Tibial nerve (tissue), 4 donors: ENCODE results near the gene HPSE2.

Source experiments
- EP300 ChIP-seq, 2 donors: sonication (generic); formaldehyde crosslinking; IDR thresholded peaks; one replicate each; pipeline ENCODE4 v1.6.1; 2017; ENCODE audit warnings: antibody characterized with exemption in 2 of 2, mild to moderate bottlenecking in 1 of 2
- POLR2A ChIP-seq, 2 donors: fragments of 450-650 bp; IDR thresholded peaks; one replicate each; pipeline ENCODE4 v1.6.1; 2017; ENCODE audit warnings: antibody characterized with exemption in 2 of 2, mild to moderate bottlenecking in 2 of 2, moderate library complexity in 2 of 2
- TF ChIP-seq, protein P1 (sequence below), 5 experiments: fragments of 200-600 bp in 3 of 5; fragments of 450-650 bp in 2 of 5; sonication (generic) in 3 of 5; IDR thresholded peaks; one replicate each; pipeline ENCODE4 v1.5.1; 2016 to 2019; ENCODE audit warnings: antibody characterized with exemption in 5 of 5, mild to moderate bottlenecking in 3 of 5, moderate library complexity in 2 of 5

DNA sequence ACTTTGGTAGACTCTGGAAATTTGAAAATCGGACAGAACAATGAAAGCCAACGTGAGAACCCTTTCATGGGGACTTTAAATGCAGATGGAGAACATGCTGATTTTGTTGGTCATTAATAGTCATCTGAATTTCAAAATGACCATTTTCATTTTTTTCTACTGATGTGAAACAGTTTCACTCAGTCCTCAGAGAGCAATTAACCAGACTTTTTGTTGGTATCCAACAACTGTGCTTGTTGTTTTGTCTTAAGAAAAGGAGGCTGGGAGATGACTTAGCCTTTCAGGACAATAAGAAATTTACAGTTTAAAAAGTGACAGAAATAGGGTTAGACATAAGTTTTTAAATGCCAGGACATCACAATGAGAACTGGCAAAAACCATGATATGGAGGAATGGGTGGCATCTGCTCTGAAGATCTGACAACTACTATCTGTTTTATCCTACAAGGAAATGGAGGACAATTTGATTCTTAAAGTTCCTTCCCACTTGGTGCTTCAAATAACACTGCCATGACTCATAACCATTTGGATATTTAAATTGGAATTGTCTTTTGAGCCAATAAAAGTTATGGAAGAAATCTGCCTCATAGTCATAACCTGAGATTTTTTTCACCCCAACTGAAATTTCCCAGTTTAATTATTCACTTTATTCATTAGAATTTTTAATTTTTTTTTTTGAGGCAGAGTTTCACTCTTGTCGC, 701.8 kb downstream of the HPSE2 start:
- TF ChIP-seq POLR2A (IDR thresholded peaks at IDR 0.05) (no peak), EP300 (IDR thresholded peaks at IDR 0.05) (no peak)
- TF ChIP-seq, protein P1, sequence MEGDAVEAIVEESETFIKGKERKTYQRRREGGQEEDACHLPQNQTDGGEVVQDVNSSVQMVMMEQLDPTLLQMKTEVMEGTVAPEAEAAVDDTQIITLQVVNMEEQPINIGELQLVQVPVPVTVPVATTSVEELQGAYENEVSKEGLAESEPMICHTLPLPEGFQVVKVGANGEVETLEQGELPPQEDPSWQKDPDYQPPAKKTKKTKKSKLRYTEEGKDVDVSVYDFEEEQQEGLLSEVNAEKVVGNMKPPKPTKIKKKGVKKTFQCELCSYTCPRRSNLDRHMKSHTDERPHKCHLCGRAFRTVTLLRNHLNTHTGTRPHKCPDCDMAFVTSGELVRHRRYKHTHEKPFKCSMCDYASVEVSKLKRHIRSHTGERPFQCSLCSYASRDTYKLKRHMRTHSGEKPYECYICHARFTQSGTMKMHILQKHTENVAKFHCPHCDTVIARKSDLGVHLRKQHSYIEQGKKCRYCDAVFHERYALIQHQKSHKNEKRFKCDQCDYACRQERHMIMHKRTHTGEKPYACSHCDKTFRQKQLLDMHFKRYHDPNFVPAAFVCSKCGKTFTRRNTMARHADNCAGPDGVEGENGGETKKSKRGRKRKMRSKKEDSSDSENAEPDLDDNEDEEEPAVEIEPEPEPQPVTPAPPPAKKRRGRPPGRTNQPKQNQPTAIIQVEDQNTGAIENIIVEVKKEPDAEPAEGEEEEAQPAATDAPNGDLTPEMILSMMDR (IDR thresholded peaks at IDR 0.05) = no peak
